Activated gamma-delta T cell treated with anti-CD3 and anti-CD28 coated beads, Interleukin-2, amount 50 U/mL, for 16 hours (primary cell): Measurements from ENCODE around the gene CERK.

Experiments used
- DNase-seq: peaks from one replicate; pipeline ENCODE4 v3.0.0-alpha.2; 2020; ENCODE audit warnings: low read depth

Gene CERK

DNA sequence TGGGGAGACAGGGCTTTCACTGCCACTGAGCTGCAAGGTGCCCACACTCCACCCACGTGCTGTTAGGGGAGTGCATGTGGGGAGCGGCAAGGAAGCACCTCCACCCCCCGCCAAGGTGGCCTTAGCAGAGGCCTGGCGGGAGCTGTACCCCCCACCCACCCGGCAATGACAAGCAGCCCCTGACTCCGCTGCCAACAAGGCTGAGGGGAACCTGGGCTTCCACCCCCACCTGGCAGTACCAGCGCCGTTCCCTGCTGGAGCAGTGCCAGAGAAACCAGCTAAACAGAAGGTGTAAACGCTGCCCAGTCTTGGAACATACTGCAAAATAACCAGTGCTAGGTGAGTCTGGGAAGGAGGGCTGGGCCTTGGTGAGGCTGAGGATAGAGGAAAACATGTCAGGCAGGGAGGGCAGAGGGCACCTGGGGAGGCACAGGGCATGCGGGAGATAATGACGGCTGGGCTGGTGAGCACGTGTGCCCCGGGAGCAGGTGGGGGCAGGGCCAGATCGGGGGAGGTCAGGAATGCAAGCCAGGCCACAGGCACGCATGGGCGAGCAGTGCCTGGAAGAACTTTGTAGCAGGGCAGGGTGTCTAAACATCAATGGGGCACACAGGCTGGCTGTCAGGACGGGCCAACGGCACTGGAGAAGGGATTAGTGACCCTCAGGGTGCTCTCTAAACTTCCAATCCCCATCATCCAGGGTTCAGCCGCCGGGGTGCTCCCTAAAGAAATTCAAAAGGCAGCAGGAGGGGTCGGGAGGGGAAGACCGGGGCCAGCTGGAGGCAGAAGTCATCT is 6.6 kb downstream of the CERK start:
- no peak for DNase-seq

GRCh38 chr22:46730568-46731245 is 7.3 kb downstream of the CERK start:
- no peak for DNase-seq

DNA sequence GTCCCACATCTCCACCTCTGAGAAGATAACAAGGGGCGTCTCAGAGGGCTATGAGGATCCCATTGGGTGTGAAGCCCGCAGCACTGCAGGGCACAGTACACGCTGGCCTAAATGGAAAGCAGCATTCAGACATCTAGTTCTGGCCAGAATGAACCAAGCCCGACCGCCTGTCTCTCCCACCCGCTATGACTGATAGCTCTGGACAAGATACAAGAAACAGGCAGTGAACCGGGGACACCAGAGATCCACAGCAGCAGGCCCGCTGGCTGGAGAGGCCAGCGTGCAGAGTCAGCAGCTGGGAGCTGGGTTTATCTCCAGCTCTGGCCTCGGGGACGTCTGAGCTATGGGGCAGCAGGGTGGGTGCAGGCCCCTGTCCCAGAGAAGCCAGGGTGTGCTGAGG is 9.6 kb downstream of the CERK start:
- DNase-seq: no peak

GRCh38 chr22:46727813-46728364 is 10.2 kb downstream of the CERK start:
- DNase-seq: no peak

- no peak for DNase-seq
These were observed 11.1 kb downstream of the CERK start for GRCh38 chr22:46726986-46727317.

- no peak for DNase-seq
These were observed 11.7 kb downstream of the CERK start for GRCh38 chr22:46726066-46726985.

DNA sequence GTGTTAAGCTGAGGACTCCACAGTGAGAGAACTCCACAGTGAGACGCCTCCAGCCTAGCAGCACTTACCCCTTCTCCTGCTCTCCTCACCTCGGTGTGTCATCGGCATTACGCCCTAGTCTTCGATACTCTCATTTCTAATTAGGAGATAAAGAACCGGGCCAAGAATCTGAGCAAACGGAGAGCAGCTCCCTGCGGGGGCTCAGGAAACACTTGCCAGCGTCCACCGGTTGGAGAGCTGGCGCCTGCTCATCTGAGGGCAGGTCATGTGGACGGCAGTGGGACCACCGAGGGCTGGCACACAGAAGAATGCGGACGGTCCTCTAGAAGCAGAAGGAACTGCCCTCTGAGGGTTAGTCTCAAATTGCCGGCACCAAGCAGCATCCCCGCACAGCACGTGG is 13.0 kb downstream of the CERK start:
- no peak for DNase-seq

DNA sequence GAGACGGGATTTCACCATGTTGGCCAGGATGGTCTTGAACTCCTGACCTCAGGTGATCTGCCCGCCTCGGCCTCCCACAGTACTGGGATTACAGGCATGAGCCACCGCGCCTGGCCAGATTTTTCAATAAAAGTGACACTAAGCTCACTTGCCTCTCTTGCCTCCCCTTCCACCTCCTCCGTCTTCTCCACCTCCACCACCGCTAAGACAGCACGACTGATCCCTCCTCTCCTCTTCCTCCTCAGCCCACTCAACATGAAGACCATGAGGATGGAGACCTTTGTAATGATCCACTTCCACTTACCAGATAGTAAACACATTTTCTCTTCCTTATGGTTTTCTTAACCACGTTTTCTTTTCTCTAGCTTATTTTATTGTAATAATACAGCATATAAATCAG is 14.2 kb downstream of the CERK start:
- DNase-seq: no peak

- no peak for DNase-seq
These were observed 16.5 kb downstream of the CERK start for GRCh38 chr22:46721501-46722085.

DNA sequence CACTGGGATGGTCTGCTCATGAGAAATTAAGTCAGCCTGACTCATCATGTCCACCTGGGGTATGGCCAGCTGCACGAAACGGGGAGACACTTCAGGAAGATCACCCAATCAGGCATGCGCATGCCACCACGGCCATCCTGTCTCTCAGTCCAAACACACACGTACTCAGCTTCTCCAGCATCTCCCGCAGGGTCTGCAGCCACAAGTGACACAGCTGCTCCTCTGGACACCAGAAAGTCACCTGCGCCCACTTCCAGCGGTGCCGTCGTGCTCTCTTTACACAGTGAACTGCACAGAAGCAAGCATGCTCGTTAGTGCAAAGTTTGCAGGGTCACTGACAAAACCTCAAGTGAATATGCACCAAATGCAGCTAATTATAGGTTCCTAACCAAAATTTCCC is 18.1 kb downstream of the CERK start:
- no peak for DNase-seq

GRCh38 chr22:46714550-46714949 is 23.5 kb downstream of the CERK start:
- no peak for DNase-seq

- no peak for DNase-seq
These were observed 25.8 kb downstream of the CERK start for GRCh38 chr22:46712288-46712687.

- DNase-seq: no peak
These were observed 27.2 kb downstream of the CERK start for GRCh38 chr22:46710806-46711205.

DNA sequence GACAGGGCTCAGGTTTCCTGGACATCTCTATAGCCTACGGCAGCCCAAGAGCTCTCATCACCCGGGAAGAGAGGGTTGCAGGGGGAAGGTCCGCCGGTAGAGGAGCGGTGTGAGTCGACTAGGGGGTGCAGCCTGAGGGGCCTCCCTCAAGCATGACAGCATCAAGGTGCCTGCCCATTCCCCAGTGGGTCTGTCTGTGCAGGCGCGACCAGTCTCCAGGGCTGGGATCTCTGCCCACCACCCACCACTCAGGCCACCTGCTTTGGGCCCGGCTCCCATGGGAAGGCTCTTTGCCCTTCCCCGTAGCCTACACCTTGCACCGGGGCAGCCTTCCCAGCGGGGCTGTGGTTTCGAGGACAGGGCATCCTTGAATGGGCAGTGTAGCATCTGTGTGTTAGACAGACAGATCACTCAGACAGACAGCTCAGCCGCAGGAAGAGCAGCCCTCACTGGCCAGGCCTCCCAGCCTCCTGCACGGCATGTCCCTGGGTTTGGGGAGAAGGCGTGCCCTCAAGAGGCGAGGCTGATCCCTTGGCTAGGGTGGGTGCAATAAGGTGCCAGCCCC is 29.2 kb downstream of the CERK start:
- no peak for DNase-seq

DNA sequence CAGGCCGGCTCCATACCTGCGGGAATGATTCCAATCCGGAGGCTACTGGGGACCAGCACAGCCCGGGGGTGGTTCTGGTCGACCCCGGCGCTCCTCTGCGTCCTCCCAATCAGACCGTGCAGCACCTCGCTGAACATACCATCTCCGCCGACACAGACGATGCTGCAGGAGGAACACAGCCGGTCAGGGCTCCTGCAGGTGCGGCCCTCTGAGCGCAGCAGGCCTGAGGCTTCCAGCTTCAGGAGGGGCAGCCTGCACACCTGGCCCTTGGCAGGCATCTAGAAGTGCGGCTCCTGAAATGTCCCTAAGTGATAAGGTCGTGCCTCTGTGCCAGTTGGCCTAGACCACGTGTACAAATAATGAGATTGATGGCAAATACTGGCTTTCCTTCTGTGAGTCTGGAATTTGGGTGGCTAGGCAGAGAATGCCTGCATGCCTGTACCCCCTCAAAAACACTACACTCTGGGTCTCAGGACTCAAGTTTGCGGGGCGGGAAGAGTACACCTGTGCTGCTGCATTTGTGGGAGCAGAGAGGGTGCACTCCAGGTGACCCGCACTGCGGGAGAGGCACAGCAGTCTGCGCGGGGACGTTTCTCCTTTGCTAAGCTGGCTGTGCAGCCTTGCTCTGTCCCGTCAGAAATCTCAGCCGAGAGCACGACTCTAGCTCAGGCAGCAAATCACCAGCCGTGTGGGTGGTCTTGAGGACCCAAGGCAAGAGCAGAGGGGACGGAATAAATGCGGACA is 30.1 kb downstream of the CERK start:
- DNase-seq: no peak

GRCh38 chr22:46707305-46707704 is 30.7 kb downstream of the CERK start:
- DNase-seq: no peak

- no peak for DNase-seq
These were observed 32.0 kb downstream of the CERK start for GRCh38 chr22:46706060-46706459.

GRCh38 chr22:46703996-46704370 is 34.1 kb downstream of the CERK start:
- no peak for DNase-seq

- no peak for DNase-seq
These were observed 34.7 kb downstream of the CERK start for GRCh38 chr22:46703171-46703995.

DNA sequence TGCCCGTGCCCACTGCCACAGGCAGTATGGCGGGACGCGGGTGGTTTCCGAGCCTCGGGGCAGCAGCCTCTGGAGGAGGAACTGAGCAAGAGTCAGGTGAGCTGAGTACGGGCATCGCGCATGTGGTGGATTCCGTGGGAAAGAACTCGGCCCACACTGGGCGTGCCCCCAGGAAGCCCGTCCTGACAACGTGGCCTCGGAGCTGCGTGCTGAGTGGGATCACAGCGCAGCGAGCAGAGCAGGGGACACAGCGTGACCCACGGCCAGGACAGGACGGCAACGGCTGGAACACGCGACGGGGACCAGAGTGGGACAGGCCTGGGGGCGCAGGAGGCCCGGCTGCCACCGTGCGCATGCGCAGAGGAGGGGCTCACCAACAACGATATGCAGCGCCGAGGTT is 36.8 kb downstream of the CERK start:
- no peak for DNase-seq
